H1 (cell line): ENCODE measurements around the gene ITPR1. TPM values are rescaled to one million over a fixed set of nuclear protein-coding genes. Genes with fewer than 3 reads are reported as not detected.

Source experiments
- RFX5 ChIP-seq: IDR thresholded peaks from 2 replicates; pipeline ENCODE4 v1.6.1; 2011; ENCODE audit warnings: low read depth, low read length, improper control_type of control experiment, borderline replicate concordance
- RNF2 ChIP-seq: fragments of 200-900, 300-1000 bp; sonication (generic); IDR thresholded peaks from 2 replicates; pipeline ENCODE4 v1.7.1; 2016; ENCODE audit warnings: borderline replicate concordance, low read depth, mild to moderate bottlenecking, antibody characterized with exemption, low read length; ENCODE audit not compliant: poor library complexity, severe bottlenecking; ENCODE audit errors: missing control alignments
- polyA plus RNA-seq, 7 experiments: library from polyadenylated mRNA; depleted of rRNA in 3 of 7; stranded (reverse) in 5 of 7; unstranded in 2 of 7; fragments of >200 nt in 5 of 7; fragments of 200-250 nt in 2 of 7; gene quantifications; 1 replicate in 5 of 7; 2 replicates in 1 of 7; 4 replicates in 1 of 7; pipeline versions ENCODE4 v1.2.1 to v1.2.3, GENCODE V29; 2011 to 2013; ENCODE audit warnings: missing spikeins in 2 of 7, mixed read lengths in 2 of 7
- total RNA-seq: library from RNA; stranded (reverse); fragmentation: NEBNext Ultra II Directional; extraction: Animal tissue kit (Norgen Biotek cat#: 25700); gene quantifications from 2 replicates; pipeline ENCODE4 v1.2.1, GENCODE V29; 2021

ITPR1 gene
- total and polyA plus RNA-seq, 2 of the 8 experiments (the other 6 are each of a cell fraction or from before 2014, with no cell fraction given) = 2.5 to 16.3 TPM

GRCh38 chr3:4564928-4565586 lies 71.9 kb downstream of the ITPR1 start (continued):
- TF ChIP-seq RNF2 (no peak), RFX5 (no peak)
